Measurements from ENCODE around the gene CD81. TPM values are rescaled to one million over a fixed set of nuclear protein-coding genes. Genes with fewer than 3 reads are reported as not detected.

The CD81 gene
- total and polyA plus RNA-seq, 4 donors, result 412 to 708 (median 642) TPM

DNA sequence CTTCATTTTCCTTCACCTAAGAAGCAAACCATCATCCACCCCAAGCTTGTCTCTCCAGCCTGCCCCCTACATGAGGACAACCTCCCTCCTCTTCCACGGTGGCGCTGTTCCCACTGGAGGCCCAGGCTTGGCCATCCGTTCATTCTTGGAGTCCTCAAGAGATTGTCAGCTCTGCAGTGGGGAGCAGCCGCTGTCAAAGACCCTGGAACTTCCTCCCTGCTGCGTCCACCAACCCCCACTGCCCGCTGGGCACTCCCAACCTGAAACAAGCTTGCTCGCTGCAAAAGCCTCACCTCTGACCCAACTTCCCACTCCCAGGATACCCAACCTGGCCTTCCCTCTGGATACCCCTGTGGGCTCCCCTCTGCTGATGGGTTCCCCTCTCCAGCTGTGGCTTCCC, 10.4 kb upstream of the CD81 start:
- WGBS, 2 donors, result 72 to 76% methylated on average over 7 of the region's 7 CpGs

DNA sequence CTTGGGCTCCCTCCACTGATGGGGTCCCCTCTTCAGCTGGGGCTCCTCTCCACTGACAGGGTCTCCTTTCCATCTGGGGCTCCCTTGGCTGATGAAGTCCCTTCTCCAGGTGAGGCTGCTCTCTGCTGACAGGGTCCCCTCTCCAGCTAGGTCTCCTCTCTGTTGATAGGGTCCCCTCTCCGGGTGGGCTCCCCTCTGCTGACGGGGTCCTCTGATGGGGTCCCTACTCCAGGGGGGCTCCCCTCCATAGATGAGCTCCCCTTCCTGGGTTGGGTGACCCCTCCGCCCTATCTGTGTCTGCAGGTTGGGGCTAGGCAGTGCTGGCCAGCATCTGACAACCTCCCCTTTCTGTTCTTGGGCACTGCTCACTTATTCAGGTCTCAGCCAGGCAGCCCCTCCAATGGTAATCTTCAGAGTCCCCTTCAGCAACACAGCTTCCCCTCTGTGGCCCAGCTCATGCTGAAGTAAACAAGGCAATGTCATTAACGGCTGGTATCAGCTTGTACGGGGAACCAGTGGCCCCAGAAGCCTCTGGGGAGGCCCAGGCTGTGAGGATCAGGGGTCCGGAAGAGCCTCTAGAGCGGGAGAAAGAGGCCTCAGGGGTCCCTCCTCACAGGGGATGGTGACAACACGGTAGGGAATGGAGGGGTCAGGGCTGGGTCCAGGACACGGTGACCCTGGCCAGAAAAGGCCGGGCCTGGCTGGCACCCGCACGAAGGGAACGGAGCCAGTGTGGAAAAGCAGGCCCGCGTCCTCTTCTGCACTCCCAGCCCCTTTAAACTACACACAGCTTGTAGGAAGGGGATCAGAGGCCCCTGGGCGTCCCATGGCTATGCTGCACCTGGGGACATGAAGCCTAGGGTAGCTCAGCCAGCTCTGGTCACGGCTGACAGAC, 9.6 kb upstream of the CD81 start:
- Histone ChIP-seq H3K9me3 (ENCODE audit: control insufficient read depth in 4 of 4, insufficient read depth in 3 of 4, low read length in 3 of 4) (no peaks in the 10 kb centered on the region), H3K27me3 (ENCODE audit: control insufficient read depth in 3 of 3, insufficient read depth in 3 of 3, low read length in 2 of 3) (no peaks in the 10 kb centered on the region), H3K27ac (ENCODE audit: low read depth in 1 of 2, low read length in 1 of 2) (no peak overlapping the region), H3K36me3 (ENCODE audit: control insufficient read depth in 4 of 4, insufficient read depth in 4 of 4, low read length in 4 of 4) (no peaks in the 10 kb centered on the region), H3K9ac (ENCODE audit: insufficient read depth in 1 of 2, low read length in 2 of 2) (no peak overlapping the region), H3K4me3 (no peak overlapping the region), H3K4me1 (ENCODE audit: control insufficient read depth in 5 of 5, insufficient read depth in 5 of 5, low read length in 5 of 5) (peaks cover 0 to 25% (median 7%) of the 10 kb centered on the region in 5 donors)
- peak in 1 of 3 donors; percentile 22 for DNase-seq
- TF ChIP-seq CTCF (IDR thresholded peaks at IDR 0.05; ENCODE audit: control extremely low read depth, extremely low read depth), result no peak
- WGBS, 2 donors, result 83 to 84% methylated on average over 17 of the region's 17 CpGs
- ATAC-seq (ENCODE audit: insufficient read depth, low FRiP score), result no peak

More for the DNA sequence above, 10.4 kb upstream of the CD81 start:
- Histone ChIP-seq H3K9ac (ENCODE audit: insufficient read depth in 1 of 2, low read length in 2 of 2) (no peak overlapping the region), H3K36me3 (ENCODE audit: control insufficient read depth in 4 of 4, insufficient read depth in 4 of 4, low read length in 4 of 4) (no peaks in the 10 kb centered on the region), H3K4me1 (ENCODE audit: control insufficient read depth in 5 of 5, insufficient read depth in 5 of 5, low read length in 5 of 5) (peaks cover 0 to 25% (median 7%) of the 10 kb centered on the region in 5 donors), H3K9me3 (ENCODE audit: control insufficient read depth in 4 of 4, insufficient read depth in 3 of 4, low read length in 3 of 4) (no peaks in the 10 kb centered on the region), H3K27ac (ENCODE audit: low read depth in 1 of 2, low read length in 1 of 2) (no peak overlapping the region), H3K4me3 (no peak overlapping the region), H3K27me3 (ENCODE audit: control insufficient read depth in 3 of 3, insufficient read depth in 3 of 3, low read length in 2 of 3) (no peaks in the 10 kb centered on the region)
- DNase-seq, result peak in 2 of 3 donors; percentile 24 to 45
- no peak for ATAC-seq (ENCODE audit: insufficient read depth, low FRiP score)
- no peak for TF ChIP-seq CTCF (IDR thresholded peaks at IDR 0.05; ENCODE audit: control extremely low read depth, extremely low read depth)

GRCh38 chr11:2368178-2368850, 8.8 kb upstream of the CD81 start:
- TF ChIP-seq CTCF (IDR thresholded peaks at IDR 0.05; ENCODE audit: control extremely low read depth, extremely low read depth), result no peak
- ATAC-seq (ENCODE audit: insufficient read depth, low FRiP score), result no peak
- no peaks in the 10 kb centered on the region for H3K9me3 ChIP-seq (ENCODE audit: control insufficient read depth in 4 of 4, insufficient read depth in 3 of 4, low read length in 3 of 4)
- H3K27me3 ChIP-seq (ENCODE audit: control insufficient read depth in 3 of 3, insufficient read depth in 3 of 3, low read length in 2 of 3), result no peaks in the 10 kb centered on the region
- no peak overlapping the region for H3K27ac ChIP-seq (ENCODE audit: low read depth in 1 of 2, low read length in 1 of 2)
- WGBS, 2 donors, result 95 to 96% methylated on average over 7 of the region's 7 CpGs
- no peak overlapping the region for H3K9ac ChIP-seq (ENCODE audit: insufficient read depth in 1 of 2, low read length in 2 of 2)
- no peak overlapping the region for H3K4me3 ChIP-seq
- peaks cover 0 to 25% (median 7%) of the 10 kb centered on the region in 5 donors for H3K4me1 ChIP-seq (ENCODE audit: control insufficient read depth in 5 of 5, insufficient read depth in 5 of 5, low read length in 5 of 5)
- H3K36me3 ChIP-seq (ENCODE audit: control insufficient read depth in 4 of 4, insufficient read depth in 4 of 4, low read length in 4 of 4), result no peaks in the 10 kb centered on the region
- no peak for DNase-seq

Data from lung (tissue), 12 donors.